Measurements from ENCODE around the gene ZCCHC4.

DNA sequence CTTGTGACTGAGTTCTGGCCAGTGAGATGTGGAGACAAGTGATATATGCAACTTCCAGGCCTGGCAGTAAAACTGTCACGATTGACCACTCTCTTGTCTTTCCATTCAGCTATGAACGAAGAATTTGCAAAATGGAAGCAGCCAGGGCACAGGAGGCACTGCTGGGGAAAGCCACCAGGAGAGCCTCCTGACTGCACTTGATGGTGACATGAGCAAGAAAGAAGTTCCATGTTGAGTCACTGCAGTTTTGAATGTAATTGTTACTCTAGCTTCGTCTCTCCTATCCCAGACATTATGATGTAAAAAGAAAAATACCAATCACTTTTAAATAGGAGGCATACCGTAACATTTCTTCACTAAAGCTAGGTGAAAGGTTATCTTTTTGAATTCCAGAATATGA lies 32.4 kb upstream of the ZCCHC4 start:
- TF ChIP-seq GATA2 (IDR thresholded peaks at IDR 0.05; ENCODE audit: low read depth, low read length) (no peak), GATA3 (IDR thresholded peaks at IDR 0.05; ENCODE audit: low read depth, low read length) (no peak)
